ENCODE results near the gene SMARCD1. TPM values are rescaled to one million over a fixed set of nuclear protein-coding genes. Genes with fewer than 3 reads are reported as not detected.
"Not testable (repeated sequence)": the region's sequence is repeated elsewhere in the genome, so short reads cannot be mapped to it uniquely, and the experiment has no call there.

The SMARCD1 gene
- total RNA-seq, 1 donor from 2014 or later = 85.0 TPM

GRCh38 chr12:50077099-50077498 is 8.0 kb upstream of the SMARCD1 start:
- no peak for DNase-seq (ENCODE audit: low read depth)

GRCh38 chr12:50078281-50078680 is 6.9 kb upstream of the SMARCD1 start:
- no peak for DNase-seq (ENCODE audit: low read depth)

- DNase-seq (ENCODE audit: low read depth) = no peak
Measured at GRCh38 chr12:50079771-50080170, 5.4 kb upstream of the SMARCD1 start.

- no peak for DNase-seq (ENCODE audit: low read depth)
Measured at GRCh38 chr12:50081096-50081808, 3.9 kb upstream of the SMARCD1 start.

GRCh38 chr12:50082644-50083043 is 2.5 kb upstream of the SMARCD1 start:
- DNase-seq (ENCODE audit: low read depth) = peak; percentile 43

GRCh38 chr12:50083301-50083700 is 1.8 kb upstream of the SMARCD1 start:
- no peak for DNase-seq (ENCODE audit: low read depth)

- DNase-seq (ENCODE audit: low read depth) = not testable (repeated sequence)
Measured at GRCh38 chr12:50084409-50084774, 750 bp upstream of the SMARCD1 start.

GRCh38 chr12:50085615-50086072 is 502 bp downstream of the SMARCD1 start:
- no peak for DNase-seq (ENCODE audit: low read depth)

- DNase-seq (ENCODE audit: low read depth) = no peak
Measured at GRCh38 chr12:50086148-50086547, 1.0 kb downstream of the SMARCD1 start.

GRCh38 chr12:50087151-50087550 is 2.0 kb downstream of the SMARCD1 start:
- DNase-seq (ENCODE audit: low read depth) = no peak

- no peak for DNase-seq (ENCODE audit: low read depth)
Measured at GRCh38 chr12:50087995-50088394, 2.9 kb downstream of the SMARCD1 start.

- peak; percentile 68 for DNase-seq (ENCODE audit: low read depth)
Measured at GRCh38 chr12:50088577-50089335, 3.6 kb downstream of the SMARCD1 start.

GRCh38 chr12:50089730-50090129 is 4.6 kb downstream of the SMARCD1 start:
- no peak for DNase-seq (ENCODE audit: low read depth)

GRCh38 chr12:50090391-50090790 is 5.2 kb downstream of the SMARCD1 start:
- no peak for DNase-seq (ENCODE audit: low read depth)

- no peak for DNase-seq (ENCODE audit: low read depth)
Measured at GRCh38 chr12:50097952-50098351, 12.8 kb downstream of the SMARCD1 start.

GRCh38 chr12:50099302-50100008 is 14.3 kb downstream of the SMARCD1 start:
- no peak for DNase-seq (ENCODE audit: low read depth)

GRCh38 chr12:50100561-50100960 is 15.4 kb downstream of the SMARCD1 start:
- DNase-seq (ENCODE audit: low read depth) = no peak

- DNase-seq (ENCODE audit: low read depth) = peak; percentile 40
Measured at GRCh38 chr12:50101663-50102062, 16.5 kb downstream of the SMARCD1 start.

GRCh38 chr12:50102131-50102531 is 17.0 kb downstream of the SMARCD1 start:
- DNase-seq (ENCODE audit: low read depth) = no peak

GRCh38 chr12:50102646-50103309 is 17.6 kb downstream of the SMARCD1 start:
- DNase-seq (ENCODE audit: low read depth) = no peak

- DNase-seq (ENCODE audit: low read depth) = no peak
Measured at GRCh38 chr12:50103351-50103750, 18.2 kb downstream of the SMARCD1 start.

- DNase-seq (ENCODE audit: low read depth) = peak; percentile 50
Measured at GRCh38 chr12:50103767-50104321, 18.7 kb downstream of the SMARCD1 start, which contains the start of gene GPD1. Gene GPD1 (plus strand): TSS chr12:50104008. CDS start chr12:50104051, 43 bp downstream.
